Activated B cell treated with CpG ODN at 0.5 μM for 24 hours (primary cell): ENCODE results near the gene ATCAY. TPM values are rescaled to one million over a fixed set of nuclear protein-coding genes. Genes with fewer than 3 reads are reported as not detected.

ENCODE experiments used
- ATAC-seq: fragments of 200-7000 bp; cut with Tn5 transposase; one replicate; pipeline ENCODE4 v1.10.0; 2021; ENCODE audit warnings: low read depth, mild to moderate bottlenecking, moderate library complexity
- CTCF ChIA-PET: fragments of 350-600 bp; sonication (Branson Sonifier 250); formaldehyde crosslinking; loops from one replicate; lab custom pipeline; 2021; ENCODE audit warnings: antibody characterized with exemption; lab: Charles Lee
- POLR2A ChIA-PET: fragments of 350-600 bp; sonication (Branson Sonifier 250); formaldehyde crosslinking; loops from one replicate; lab custom pipeline; 2021; ENCODE audit warnings: antibody characterized with exemption; lab: Charles Lee
- DNase-seq: peaks from one replicate; pipeline ENCODE4 v3.0.0; 2022
- H3K27ac Mint-ChIP-seq: one replicate; pipeline ENCODE4 v1.8.0; 2020; ENCODE audit warnings: mixed read lengths
- H3K27me3 Mint-ChIP-seq: one replicate; pipeline ENCODE4 v1.8.0; 2021; ENCODE audit warnings: mixed read lengths
- H3K36me3 Mint-ChIP-seq: one replicate; pipeline ENCODE4 v1.8.0; 2021; ENCODE audit warnings: low read depth, mixed read lengths
- H3K4me1 Mint-ChIP-seq: one replicate; pipeline ENCODE4 v1.8.0; 2021; ENCODE audit warnings: mixed read lengths
- H3K4me3 Mint-ChIP-seq: one replicate; pipeline ENCODE4 v1.8.0; 2020; ENCODE audit warnings: mild to moderate bottlenecking, mixed read lengths
- H3K9me3 Mint-ChIP-seq: one replicate; pipeline ENCODE4 v1.8.0; 2020; ENCODE audit warnings: mixed read lengths
- CTCF ChIP-seq: fragments of 200-600 bp; IDR thresholded peaks from one replicate; pipeline ENCODE4 v1.8.0; 2022; ENCODE audit warnings: antibody characterized with exemption, mild to moderate bottlenecking
- intact Hi-C: fragments of 100-400 bp; cut with micrococcal nuclease; formaldehyde crosslinking; loops from one replicate; pipeline ENCODE4 v1.15.1; 2024
- total RNA-seq: library from RNA; stranded (reverse); gene quantifications from 2 replicates; pipeline ENCODE4 v1.2.3, GENCODE V29; 2022

Gene ATCAY
- total RNA-seq, 1 donor from 2014 or later = not detected

- CTCF ChIA-PET = interaction anchor here (0.8 to 1.0 kb wide), 2 partner anchors 17 to 19 kb away, joined by 3 read pairs; no protein-coding TSS in a partner anchor
- Mint-ChIP-seq H3K4me1 (peaks cover 13% of the 10 kb centered on the region), H3K27ac (no peak overlapping the region), H3K27me3 (no peaks in the 10 kb centered on the region), H3K4me3 (no peak overlapping the region), H3K36me3 (no peaks in the 10 kb centered on the region), H3K9me3 (peaks cover 6% of the 10 kb centered on the region)
- ATAC-seq (peak; percentile 18), DNase-seq (no peak)
- no peak for TF ChIP-seq CTCF
- intact Hi-C loops = no loop called here
- POLR2A ChIA-PET = no interaction called here
Observed at GRCh38 chr19:3849092-3849491, 31.4 kb upstream of the ATCAY start.

- H3K36me3 Mint-ChIP-seq = no peaks in the 10 kb centered on the region
- DNase-seq = no peak
- ChIA-PET CTCF (no interaction called here), POLR2A (no interaction called here)
- no peak for ATAC-seq
- no peak overlapping the region for H3K4me3 Mint-ChIP-seq
- H3K27ac Mint-ChIP-seq = no peak overlapping the region
- no peak for TF ChIP-seq CTCF
- H3K9me3 Mint-ChIP-seq = peaks cover 6% of the 10 kb centered on the region
- peaks cover 15% of the 10 kb centered on the region for H3K4me1 Mint-ChIP-seq
- intact Hi-C loops = no loop called here
- no peaks in the 10 kb centered on the region for H3K27me3 Mint-ChIP-seq
Observed at GRCh38 chr19:3849787-3850186, 30.7 kb upstream of the ATCAY start.

- POLR2A ChIA-PET = interaction anchor here (0.7 kb wide), 2 partner anchors 332 to 336 kb away, joined by 3 to 5 read pairs; no protein-coding TSS in a partner anchor
- CTCF ChIA-PET = no interaction called here
- H3K9me3 Mint-ChIP-seq = peaks cover 6% of the 10 kb centered on the region
- ATAC-seq = no peak
- peaks cover 15% of the 10 kb centered on the region for H3K4me1 Mint-ChIP-seq
- intact Hi-C loops = no loop called here
- no peak for DNase-seq
- H3K4me3 Mint-ChIP-seq = no peak overlapping the region
- no peak for TF ChIP-seq CTCF
- H3K27me3 Mint-ChIP-seq = no peaks in the 10 kb centered on the region
- H3K27ac Mint-ChIP-seq = no peak overlapping the region
- no peaks in the 10 kb centered on the region for H3K36me3 Mint-ChIP-seq
Observed at GRCh38 chr19:3850320-3850972, 30.0 kb upstream of the ATCAY start.

GRCh38 chr19:3851254-3852176 is 29.0 kb upstream of the ATCAY start:
- H3K27ac Mint-ChIP-seq = no peak overlapping the region
- no peaks in the 10 kb centered on the region for H3K27me3 Mint-ChIP-seq
- POLR2A ChIA-PET = no interaction called here
- ATAC-seq (no peak), DNase-seq (no peak)
- H3K4me1 Mint-ChIP-seq = peaks cover 15% of the 10 kb centered on the region
- H3K36me3 Mint-ChIP-seq = no peaks in the 10 kb centered on the region
- H3K9me3 Mint-ChIP-seq = peaks cover 6% of the 10 kb centered on the region
- intact Hi-C loops = no loop called here
- CTCF ChIA-PET = interaction anchor here (1.0 to 1.8 kb wide), 3 partner anchors 120 to 349 kb away, joined by 4 read pairs; no protein-coding TSS in a partner anchor
- TF ChIP-seq CTCF = no peak
- H3K4me3 Mint-ChIP-seq = no peak overlapping the region

- Mint-ChIP-seq H3K4me3 (no peak overlapping the region), H3K4me1 (peaks cover 17% of the 10 kb centered on the region), H3K9me3 (peaks cover 6% of the 10 kb centered on the region), H3K27ac (no peak overlapping the region), H3K27me3 (no peaks in the 10 kb centered on the region), H3K36me3 (no peaks in the 10 kb centered on the region)
- DNase-seq (no peak), ATAC-seq (no peak)
- TF ChIP-seq CTCF = no peak
- ChIA-PET CTCF (interaction anchor here (0.7 to 1.8 kb wide), 4 partner anchors 119 to 349 kb away, joined by 3 to 4 read pairs (median 4); no protein-coding TSS in a partner anchor), POLR2A (no interaction called here)
- intact Hi-C loops = no loop called here
Observed at GRCh38 chr19:3852177-3852511, 28.3 kb upstream of the ATCAY start.
